Ishikawa (cell line): Measurements from ENCODE around the gene NFIB.

Source experiments
- CREB1 ChIP-seq: IDR thresholded peaks from 2 replicates; pipeline ENCODE4 v1.6.1; 2012; ENCODE audit warnings: low read depth
- FOXM1 ChIP-seq: IDR thresholded peaks from 2 replicates; pipeline ENCODE4 v1.6.1; 2012; ENCODE audit warnings: low read depth, borderline replicate concordance
- MAX ChIP-seq: IDR thresholded peaks from 2 replicates; pipeline ENCODE4 v1.6.1; 2012
- RAD21 ChIP-seq: IDR thresholded peaks from 2 replicates; pipeline ENCODE4 v1.6.1; 2012; ENCODE audit warnings: low read depth
- TAF1 ChIP-seq: IDR thresholded peaks from 2 replicates; pipeline ENCODE4 v1.6.1; 2012; ENCODE audit warnings: low read depth, mild to moderate bottlenecking
- TCF12 ChIP-seq: IDR thresholded peaks from 2 replicates; pipeline ENCODE4 v1.6.1; 2012; ENCODE audit warnings: low read depth
- USF1 ChIP-seq: IDR thresholded peaks from 2 replicates; pipeline ENCODE4 v1.6.1; 2012
- YY1 ChIP-seq: IDR thresholded peaks from 2 replicates; pipeline ENCODE4 v1.6.1; 2012; ENCODE audit warnings: low read depth

GRCh38 chr9:14315875-14316601 lies 2.1 kb upstream of the NFIB start:
- TF ChIP-seq USF1 (no peak), CREB1 (no peak), MAX (0 out of 2 replicates have a peak, but pooled peaks have one; percentile 36), YY1 (no peak), TCF12 (peak; percentile 37; the same call in 1 of the 2 replicates), TAF1 (no peak), FOXM1 (no peak), RAD21 (no peak)
